Mesenchymal stem cell (in vitro differentiated cells and primary cell): ENCODE results near the gene ANKUB1.

Experiments used
- DNase-seq: peaks from one replicate; pipeline ENCODE4 v3.0.0-alpha.2; 2013
- H2AFZ ChIP-seq: one replicate; pipeline ENCODE4 v1.6.1; 2013; ENCODE audit warnings: low read depth, mild to moderate bottlenecking, control low read depth, inconsistent platforms, low read length, moderate library complexity
- H2AK5ac ChIP-seq: 2 replicates; pipeline ENCODE4 v1.6.1; 2013; ENCODE audit warnings: low read length, moderate library complexity, mild to moderate bottlenecking, inconsistent platforms; ENCODE audit not compliant: severe bottlenecking
- H2BK120ac ChIP-seq: one replicate; pipeline ENCODE4 v1.6.1; 2013; ENCODE audit warnings: low read depth, mild to moderate bottlenecking, inconsistent platforms, low read length, moderate library complexity
- H2BK12ac ChIP-seq, 2 experiments: one replicate each; pipeline ENCODE4 v1.6.1; 2013; ENCODE audit warnings: inconsistent platforms in 2 of 2, low read length in 2 of 2, mild to moderate bottlenecking in 2 of 2, moderate library complexity in 2 of 2, control low read depth in 1 of 2
- H2BK15ac ChIP-seq: one replicate; pipeline ENCODE4 v1.6.1; 2013; ENCODE audit warnings: mild to moderate bottlenecking, low read depth, inconsistent platforms; ENCODE audit not compliant: poor library complexity, severe bottlenecking
- H2BK5ac ChIP-seq: 2 replicates; pipeline ENCODE4 v1.6.1; 2013; ENCODE audit warnings: low read depth, mild to moderate bottlenecking, low read length, control low read depth, inconsistent platforms; ENCODE audit not compliant: poor library complexity, severe bottlenecking
- H3K14ac ChIP-seq, 2 experiments: one replicate each; pipeline ENCODE4 v1.6.1; 2013; ENCODE audit warnings: inconsistent platforms in 2 of 2, low read length in 2 of 2, control low read depth in 1 of 2, mild to moderate bottlenecking in 1 of 2, moderate library complexity in 1 of 2
- H3K18ac ChIP-seq, 2 experiments: one replicate each; pipeline ENCODE4 v1.6.1; 2013; ENCODE audit warnings: inconsistent platforms in 2 of 2, low read length in 2 of 2, control low read depth in 1 of 2, low read depth in 1 of 2, mild to moderate bottlenecking in 1 of 2
- H3K23ac ChIP-seq, 2 experiments: one replicate each; pipeline ENCODE4 v1.6.1; 2013; ENCODE audit warnings: inconsistent platforms in 2 of 2, low read length in 2 of 2, mild to moderate bottlenecking in 2 of 2, moderate library complexity in 2 of 2, control low read depth in 1 of 2
- H3K27ac ChIP-seq: 2 replicates; pipeline ENCODE4 v1.5.1; 2013; ENCODE audit warnings: mild to moderate bottlenecking, moderate library complexity, low read length, control low read depth, inconsistent platforms; ENCODE audit not compliant: poor library complexity, severe bottlenecking
- H3K27me3 ChIP-seq, 2 experiments: 2 replicates each; pipeline versions ENCODE4 v1.6.1 to v1.7.0; 2013; ENCODE audit warnings: low read length in 2 of 2, mild to moderate bottlenecking in 2 of 2, moderate library complexity in 2 of 2, control low read depth in 1 of 2, inconsistent platforms in 1 of 2; ENCODE audit not compliant: control insufficient read depth in 1 of 2, insufficient read depth in 1 of 2
- H3K36me3 ChIP-seq, 2 experiments: 2 replicates each; pipeline versions ENCODE4 v1.6.1 to v1.7.0; 2013; ENCODE audit warnings: low read length in 2 of 2, control low read depth in 1 of 2, inconsistent platforms in 1 of 2, low read depth in 1 of 2, mild to moderate bottlenecking in 1 of 2; ENCODE audit not compliant: insufficient read depth in 2 of 2, control insufficient read depth in 1 of 2
- H3K4ac ChIP-seq, 2 experiments: one replicate each; pipeline ENCODE4 v1.6.1; 2013; ENCODE audit warnings: inconsistent platforms in 2 of 2, low read length in 2 of 2, mild to moderate bottlenecking in 2 of 2, moderate library complexity in 2 of 2, control low read depth in 1 of 2, low read depth in 1 of 2
- H3K4me1 ChIP-seq: 2 replicates; pipeline ENCODE4 v1.6.1; 2013; ENCODE audit warnings: low read depth, low read length, control low read depth; ENCODE audit not compliant: control insufficient read depth, insufficient read depth
- H3K4me2 ChIP-seq: 2 replicates; pipeline ENCODE4 v1.6.1; 2013; ENCODE audit warnings: low read length, mild to moderate bottlenecking, inconsistent platforms; ENCODE audit not compliant: poor library complexity, severe bottlenecking
- H3K4me3 ChIP-seq, 2 experiments: 2 replicates each; pipeline versions ENCODE4 v1.5.1 to v1.7.0; 2013; ENCODE audit warnings: low read length in 2 of 2, mild to moderate bottlenecking in 2 of 2, control low read depth in 1 of 2, low read depth in 1 of 2; ENCODE audit not compliant: insufficient read depth in 1 of 2
- H3K79me1 ChIP-seq: replicated peaks from 2 replicates; pipeline ENCODE4 v1.6.1; 2013; ENCODE audit warnings: mild to moderate bottlenecking, control low read depth, low read length, inconsistent platforms; ENCODE audit not compliant: poor library complexity, severe bottlenecking
- H3K9ac ChIP-seq: 2 replicates; pipeline ENCODE4 v1.7.0; 2013; ENCODE audit warnings: mild to moderate bottlenecking, low read length, moderate library complexity
- H3K9me3 ChIP-seq: 2 replicates; pipeline ENCODE4 v1.7.0; 2013; ENCODE audit warnings: mild to moderate bottlenecking, low read length; ENCODE audit not compliant: control insufficient read depth
- H4K8ac ChIP-seq: one replicate; pipeline ENCODE4 v1.6.1; 2013; ENCODE audit warnings: inconsistent platforms, mild to moderate bottlenecking, low read length, moderate library complexity
- H4K91ac ChIP-seq: one replicate; pipeline ENCODE4 v1.6.1; 2013; ENCODE audit warnings: mild to moderate bottlenecking, low read length, inconsistent platforms
- WGBS: methylation state at CpG from one replicate; pipeline ENCODE4 v1.1.7; 2013; ENCODE audit warnings: mixed read lengths; 5-methylcytosine and 5-hydroxymethylcytosine counted together

Gene ANKUB1

DNA sequence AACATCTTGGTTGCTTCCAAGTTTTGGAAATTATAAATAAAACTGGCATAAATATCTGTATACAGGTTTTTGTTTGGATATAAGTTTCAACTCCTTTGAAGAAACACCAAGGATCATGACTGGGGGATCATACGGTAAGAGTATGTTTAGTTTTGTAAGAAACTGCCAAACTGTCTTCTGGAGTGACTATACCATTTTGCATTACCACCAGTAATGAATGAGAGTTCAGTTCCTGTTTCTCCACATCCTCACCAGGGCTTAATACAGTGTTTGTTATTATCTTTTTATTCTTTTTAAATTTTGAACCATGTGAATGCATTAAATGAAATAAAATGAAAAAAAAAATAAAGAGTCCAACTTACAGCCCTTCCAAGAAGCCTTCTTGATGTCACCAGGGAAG is 3.7 kb upstream of the ANKUB1 start:
- Histone ChIP-seq H3K4me3 (no peak overlapping the region), H3K27me3 (no peaks in the 10 kb centered on the region), H2BK5ac (no peak overlapping the region), H4K91ac (no peak overlapping the region), H3K4ac (no peak overlapping the region), H2BK15ac (no peak overlapping the region), H3K4me1 (no peaks in the 10 kb centered on the region), H3K23ac (no peak overlapping the region), H3K9ac (no peak overlapping the region), H3K36me3 (no peaks in the 10 kb centered on the region), H3K79me1 (no peaks in the 10 kb centered on the region), H4K8ac (no peak overlapping the region), H3K4me2 (no peak overlapping the region), H2BK12ac (no peak overlapping the region), H2AFZ (no peak overlapping the region), H3K27ac (no peak overlapping the region), H2AK5ac (no peak overlapping the region), H3K18ac (no peak overlapping the region), H3K9me3 (no peaks in the 10 kb centered on the region), H3K14ac (no peak overlapping the region), H2BK120ac (no peak overlapping the region)
- no peak for DNase-seq
- no CpG with 5 or more reads among the region's 1 CpG for WGBS

DNA sequence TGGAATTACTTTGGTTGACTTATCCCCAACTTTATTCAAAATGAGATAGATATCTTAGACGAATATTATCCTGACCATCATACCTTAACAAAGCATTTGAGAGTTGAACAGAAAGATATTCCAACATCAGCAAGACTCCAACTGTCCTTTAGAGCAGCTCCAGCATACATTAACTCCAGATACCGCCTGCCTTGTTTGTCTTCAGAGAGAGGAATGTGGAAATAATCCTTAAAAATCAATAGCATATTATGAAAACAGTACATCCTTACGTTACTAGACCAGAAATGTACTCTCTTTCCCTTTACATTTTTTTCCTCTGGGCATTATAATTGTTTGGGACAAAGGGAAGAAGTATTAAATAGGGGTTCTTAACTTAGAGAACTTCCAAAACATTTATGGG is 1.7 kb downstream of the ANKUB1 start:
- Histone ChIP-seq H3K9ac (peak overlapping the region; percentile 12), H2AK5ac (no peak overlapping the region), H2BK12ac (no peak overlapping the region), H3K23ac (no peak overlapping the region), H3K9me3 (no peaks in the 10 kb centered on the region), H4K8ac (no peak overlapping the region), H3K4me1 (no peaks in the 10 kb centered on the region), H3K79me1 (no peaks in the 10 kb centered on the region), H3K36me3 (no peaks in the 10 kb centered on the region), H4K91ac (no peak overlapping the region), H3K27me3 (no peaks in the 10 kb centered on the region), H3K27ac (no peak overlapping the region), H3K4me3 (peak overlapping the region in 1 of 2 experiments; percentile 23), H3K4me2 (no peak overlapping the region), H2AFZ (no peak overlapping the region), H2BK120ac (no peak overlapping the region), H3K14ac (no peak overlapping the region), H3K18ac (no peak overlapping the region), H2BK15ac (no peak overlapping the region), H2BK5ac (no peak overlapping the region), H3K4ac (no peak overlapping the region)
- DNase-seq: no peak
- 80% methylated on average over 1 of the region's 3 CpGs for WGBS

DNA sequence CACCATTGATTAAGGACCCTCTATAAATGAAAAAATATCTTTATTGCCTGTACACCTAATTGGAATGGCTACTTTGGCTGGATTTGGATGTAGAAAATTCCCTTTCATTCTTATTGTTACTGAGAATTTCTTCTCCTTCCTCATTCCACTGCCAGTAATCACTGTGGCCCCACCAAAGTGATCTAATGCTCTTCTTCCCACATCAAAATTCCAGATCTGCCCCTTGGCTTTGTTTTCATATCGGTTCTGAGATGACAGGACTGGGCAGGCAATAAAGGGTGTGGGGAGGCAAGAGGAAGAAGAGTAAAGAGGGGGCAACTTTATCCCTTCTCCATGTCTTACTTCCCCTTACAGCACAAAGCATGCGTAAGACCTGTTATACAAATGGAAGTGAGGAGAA is 2.1 kb downstream of the ANKUB1 start:
- WGBS: 80% methylated on average over 1 of the region's 2 CpGs

DNA sequence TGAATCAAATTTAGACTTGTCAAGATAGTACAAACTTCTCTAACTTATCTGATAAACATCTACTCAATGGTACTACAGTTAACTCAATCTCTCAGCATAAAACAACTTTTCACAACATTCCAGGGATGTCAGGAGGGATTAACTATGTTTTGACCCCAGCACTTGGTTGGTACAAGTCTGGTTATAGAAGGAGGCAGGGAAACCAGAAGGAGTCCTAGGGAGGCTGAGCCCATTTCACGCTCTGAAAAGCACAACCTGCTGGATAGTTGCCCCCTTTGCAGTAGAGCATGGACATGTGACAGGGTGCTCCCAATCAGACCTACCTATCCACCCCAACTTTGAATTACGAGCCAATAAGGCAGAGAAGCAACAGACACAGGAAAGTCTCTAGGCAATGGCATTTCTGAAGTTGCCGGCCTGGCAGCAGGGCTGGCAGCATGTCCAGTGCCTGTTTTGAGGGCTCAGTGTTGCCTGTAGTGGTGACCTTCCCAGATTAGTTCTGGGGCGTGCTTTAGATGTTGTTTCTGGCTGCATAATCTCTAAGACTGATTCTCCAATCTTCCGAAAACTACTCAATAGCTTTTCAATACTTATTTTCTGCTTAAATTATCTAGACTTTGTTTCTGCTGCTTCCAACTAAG is 8.2 kb downstream of the ANKUB1 start:
- peak overlapping the region in 1 of 2 experiments; percentile 38 for H3K14ac ChIP-seq
- H4K91ac ChIP-seq: peak overlapping the region; percentile 77
- H3K18ac ChIP-seq: peak overlapping the region; percentile 73 to 80
- H3K27me3 ChIP-seq: no peaks in the 10 kb centered on the region
- peak overlapping the region; percentile 85 to 87 for H2BK12ac ChIP-seq
- H3K4me1 ChIP-seq: peaks cover 3% of the 10 kb centered on the region
- H3K4me3 ChIP-seq: no peak overlapping the region
- no peak overlapping the region for H3K4me2 ChIP-seq
- DNase-seq: peak; percentile 35
- peak overlapping the region; percentile 64 for H3K4ac ChIP-seq
- peak overlapping the region; percentile 93 for H4K8ac ChIP-seq
- peak overlapping the region; percentile 97 for H3K27ac ChIP-seq
- no peak overlapping the region for H3K23ac ChIP-seq
- H3K9ac ChIP-seq: peak overlapping the region; percentile 27
- H3K36me3 ChIP-seq: no peaks in the 10 kb centered on the region
- no peak overlapping the region for H2AFZ ChIP-seq
- peak overlapping the region; percentile 97 for H2BK5ac ChIP-seq
- 80% methylated on average over 4 of the region's 5 CpGs for WGBS
- H2BK15ac ChIP-seq: no peak overlapping the region
- no peaks in the 10 kb centered on the region for H3K79me1 ChIP-seq
- H3K9me3 ChIP-seq: no peaks in the 10 kb centered on the region
- H2BK120ac ChIP-seq: no peak overlapping the region
- peak overlapping the region; percentile 64 for H2AK5ac ChIP-seq

More for the DNA sequence above, 2.1 kb downstream of the ANKUB1 start:
- Histone ChIP-seq H2AK5ac (no peak overlapping the region), H2BK15ac (no peak overlapping the region), H3K9me3 (no peaks in the 10 kb centered on the region), H4K8ac (no peak overlapping the region), H2BK5ac (no peak overlapping the region), H3K4me3 (peak overlapping the region in 1 of 2 experiments; percentile 23), H3K4me1 (no peaks in the 10 kb centered on the region), H3K36me3 (no peaks in the 10 kb centered on the region), H3K4ac (no peak overlapping the region), H4K91ac (no peak overlapping the region), H2BK12ac (no peak overlapping the region), H3K79me1 (no peaks in the 10 kb centered on the region), H3K18ac (no peak overlapping the region), H3K4me2 (no peak overlapping the region), H2BK120ac (no peak overlapping the region), H3K14ac (no peak overlapping the region), H2AFZ (no peak overlapping the region), H3K9ac (peak overlapping the region; percentile 13), H3K27me3 (no peaks in the 10 kb centered on the region), H3K27ac (no peak overlapping the region), H3K23ac (no peak overlapping the region)
- no peak for DNase-seq
